NCI-H1694 (cell line): ENCODE measurements around the gene FMNL2.
"Not testable (repeated sequence)": the region's sequence is repeated elsewhere in the genome, so short reads cannot be mapped to it uniquely, and the experiment has no call there.

Source experiments
- DNase-seq: peaks from one replicate; lab custom pipeline; 2025; lab: John Stamatoyannopoulos, UW

Gene FMNL2

DNA sequence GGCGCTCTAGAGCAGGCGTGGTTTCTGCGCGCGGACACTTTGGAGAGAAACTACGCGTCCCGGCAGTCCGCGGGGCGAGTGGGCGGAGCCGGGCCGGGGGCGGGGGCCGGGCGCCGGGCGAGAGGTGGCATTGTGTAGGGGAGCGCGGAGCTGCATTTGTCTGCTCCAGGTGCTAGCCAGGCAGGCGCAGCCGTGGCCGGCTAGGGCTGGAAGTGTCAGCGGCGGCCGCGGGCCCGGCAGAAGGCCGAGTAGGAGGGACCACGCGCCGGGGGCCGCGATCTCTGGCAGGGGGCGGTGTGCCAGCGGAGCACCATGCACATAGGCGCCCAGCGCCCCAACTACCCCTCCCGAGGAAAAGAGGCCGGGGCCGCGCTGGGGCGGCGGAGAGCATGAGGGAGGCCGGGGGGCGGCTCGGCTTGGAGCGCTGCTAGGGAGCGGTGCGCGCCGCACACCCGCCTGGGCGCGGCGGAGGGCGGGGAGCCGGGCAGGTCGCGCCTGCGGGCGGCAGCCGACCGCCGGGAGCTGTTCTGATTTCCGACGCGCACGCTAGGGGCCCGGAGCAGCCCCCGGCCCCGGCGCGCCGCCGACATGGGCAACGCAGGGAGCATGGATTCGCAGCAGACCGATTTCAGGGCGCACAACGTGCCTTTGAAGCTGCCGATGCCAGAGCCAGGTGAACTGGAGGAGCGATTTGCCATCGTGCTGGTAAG, at the start of gene FMNL2:
FMNL2 (plus strand) TSS at position 159 of the 710 bp plus-strand sequence.
- DNase-seq = peak; percentile 72

GRCh38 chr2:152292991-152293390, 42.0 kb upstream of the FMNL2 start:
- DNase-seq = no peak

- DNase-seq = no peak
These were observed 37.3 kb upstream of the FMNL2 start for GRCh38 chr2:152297715-152298114.

DNA sequence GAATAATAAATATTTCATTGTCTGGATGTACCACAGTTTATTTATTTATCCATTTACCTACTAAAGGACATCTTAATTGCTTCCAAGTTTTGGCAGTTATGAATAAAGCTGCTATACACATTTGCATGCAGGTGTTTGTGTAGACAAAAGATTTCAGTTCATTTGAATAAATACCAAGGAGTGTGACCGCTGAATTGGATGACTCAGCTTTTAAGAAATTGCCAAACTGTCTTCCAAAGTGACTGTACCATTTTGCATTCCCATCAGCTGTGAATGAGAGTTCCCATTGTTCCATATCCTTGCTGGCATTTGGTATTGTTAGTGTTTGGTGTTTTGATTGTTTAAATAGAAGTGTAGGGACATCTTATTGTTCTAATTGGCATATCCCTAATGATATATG, 36.2 kb upstream of the FMNL2 start:
- DNase-seq = no peak

- DNase-seq = no peak
These were observed 33.8 kb upstream of the FMNL2 start for GRCh38 chr2:152301131-152301530.

- DNase-seq = no peak
These were observed 31.0 kb upstream of the FMNL2 start for GRCh38 chr2:152303951-152304350.

DNA sequence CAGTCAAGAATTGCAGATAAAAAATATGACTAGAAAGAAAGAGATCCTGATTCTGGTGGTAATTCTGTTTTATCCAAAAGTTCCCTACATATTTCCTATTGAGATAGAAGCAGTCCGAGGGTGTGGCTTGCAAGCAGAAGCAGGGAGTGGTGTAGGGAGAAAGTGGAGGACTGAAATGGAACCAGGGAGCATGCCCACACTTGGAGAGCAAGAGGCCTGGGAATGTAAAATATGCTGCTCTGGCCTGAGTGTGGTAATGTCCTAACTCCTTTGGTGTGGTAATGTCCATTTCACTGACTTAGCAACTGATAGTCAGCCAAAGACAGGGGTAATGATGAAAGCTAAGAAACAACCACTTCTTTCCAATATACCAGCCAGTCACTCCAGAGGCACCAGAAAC, 30.1 kb upstream of the FMNL2 start:
- no peak for DNase-seq

DNA sequence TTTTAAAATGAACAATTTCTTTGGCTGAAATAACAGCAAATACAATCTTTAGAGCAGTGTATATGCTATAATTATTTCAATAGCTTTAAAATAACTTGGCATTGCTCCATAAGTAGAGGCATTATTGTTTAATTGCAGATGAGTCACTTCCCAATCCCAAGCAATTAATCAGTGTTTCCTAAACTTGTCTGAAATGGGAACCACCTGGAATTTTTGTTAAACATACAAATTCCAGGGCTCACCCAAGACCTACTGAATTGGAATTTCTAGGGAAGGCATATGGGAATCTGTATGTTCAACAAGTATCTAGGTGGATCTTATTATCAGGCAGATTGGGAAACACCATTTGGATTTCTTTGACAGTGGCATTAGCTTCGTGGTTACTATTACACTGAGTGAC, 27.1 kb upstream of the FMNL2 start:
- DNase-seq = no peak

DNA sequence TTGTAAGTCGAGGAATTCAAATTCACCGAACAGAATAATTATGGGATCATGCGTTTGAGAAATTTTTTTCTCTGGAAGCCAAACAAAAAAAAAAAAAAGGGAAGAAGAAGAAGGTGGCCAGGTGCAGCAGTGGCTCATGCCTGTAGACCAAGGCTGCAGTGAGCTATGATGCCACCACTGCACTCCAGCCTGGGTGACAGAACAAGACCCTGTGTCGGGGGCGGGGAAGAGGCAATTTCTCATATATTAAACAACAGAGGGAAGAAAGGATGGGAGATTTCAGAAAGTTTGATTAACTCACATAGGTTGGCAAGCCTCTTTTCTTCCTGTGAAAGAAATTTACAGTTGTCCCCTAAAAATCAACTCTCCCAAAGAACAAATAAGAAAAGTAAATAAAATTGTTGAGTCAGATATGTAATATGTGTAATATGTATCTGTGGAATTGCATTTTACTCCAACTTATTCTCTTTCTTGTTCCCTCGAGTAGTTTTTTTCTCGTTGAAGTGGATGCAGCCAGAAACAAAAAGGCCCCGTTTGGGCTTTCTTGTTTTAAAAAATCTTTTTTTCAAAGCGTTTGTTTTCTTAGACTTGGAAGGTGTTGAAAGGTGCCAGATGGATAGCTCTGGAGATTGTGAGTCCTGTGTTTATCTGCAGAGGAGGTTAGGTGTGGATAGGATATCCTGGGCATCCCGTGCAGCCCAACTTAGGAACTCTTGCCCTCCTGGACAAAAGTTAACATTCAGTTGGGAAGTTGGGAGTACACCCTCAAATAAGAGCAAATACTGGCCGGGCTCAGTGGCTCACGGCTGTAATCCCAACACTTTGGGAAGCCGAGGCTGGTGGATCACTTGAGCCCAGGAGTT, 25.4 kb upstream of the FMNL2 start:
- no peak for DNase-seq

- DNase-seq = no peak
These were observed 15.0 kb upstream of the FMNL2 start for GRCh38 chr2:152319822-152320570.

DNA sequence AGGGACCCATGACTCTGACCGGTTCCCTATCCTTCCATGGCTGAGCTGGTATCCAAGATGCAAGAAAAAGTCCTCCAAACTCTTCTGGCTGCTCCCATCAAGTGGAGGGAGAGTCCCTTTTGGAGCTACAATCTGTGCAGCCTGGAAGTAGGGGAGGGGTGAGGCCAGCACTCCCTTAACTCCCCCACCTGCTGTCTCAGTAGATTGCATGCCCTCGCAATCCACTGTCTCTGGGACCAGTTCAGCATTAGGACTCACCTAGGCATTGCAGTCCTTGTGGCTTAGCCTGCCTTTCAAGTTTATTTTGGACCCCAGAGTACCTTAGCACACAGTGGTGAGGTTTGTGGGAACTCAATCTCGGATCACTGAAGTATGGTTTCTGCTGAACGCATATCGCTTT, 14.2 kb upstream of the FMNL2 start:
- DNase-seq = no peak

GRCh38 chr2:152322222-152322621, 12.8 kb upstream of the FMNL2 start:
- no peak for DNase-seq

- DNase-seq = not testable (repeated sequence)
These were observed 9.8 kb upstream of the FMNL2 start for GRCh38 chr2:152325126-152325525.

- no peak for DNase-seq
These were observed 8.3 kb upstream of the FMNL2 start for GRCh38 chr2:152326710-152327109.

GRCh38 chr2:152328013-152328412, 7.0 kb upstream of the FMNL2 start:
- no peak for DNase-seq

DNA sequence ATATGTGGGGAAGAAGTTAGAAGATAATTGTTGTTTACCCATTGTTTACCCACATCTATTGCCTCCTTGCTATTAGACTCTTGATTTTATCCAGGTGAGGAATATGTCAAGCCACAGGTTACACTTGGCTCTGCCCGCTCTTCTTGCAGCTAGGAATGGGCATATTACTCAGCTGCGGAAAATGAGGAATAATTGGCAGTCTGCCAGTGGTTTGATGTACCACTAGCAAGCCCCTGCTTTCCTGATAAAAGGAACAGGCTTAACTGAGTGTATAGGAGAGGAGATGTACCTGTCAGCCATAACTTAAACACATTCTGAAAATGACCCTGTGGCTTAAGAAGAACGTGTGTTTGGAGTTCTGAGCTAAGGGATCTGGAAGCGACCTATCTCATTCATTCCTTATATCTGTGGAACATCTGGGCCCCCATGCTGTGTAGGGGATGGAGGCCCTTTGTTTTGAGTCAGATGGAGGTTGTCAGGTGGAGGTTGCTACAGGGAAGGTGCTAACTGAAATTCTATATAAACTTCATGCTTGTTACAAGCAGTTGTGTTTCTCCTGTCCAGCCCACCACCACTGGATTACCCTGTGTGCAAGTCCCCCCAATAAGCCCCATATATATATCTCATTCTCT, 4.6 kb upstream of the FMNL2 start:
- DNase-seq = no peak

- DNase-seq = no peak
These were observed 316 bp upstream of the FMNL2 start for GRCh38 chr2:152334701-152335015.

DNA sequence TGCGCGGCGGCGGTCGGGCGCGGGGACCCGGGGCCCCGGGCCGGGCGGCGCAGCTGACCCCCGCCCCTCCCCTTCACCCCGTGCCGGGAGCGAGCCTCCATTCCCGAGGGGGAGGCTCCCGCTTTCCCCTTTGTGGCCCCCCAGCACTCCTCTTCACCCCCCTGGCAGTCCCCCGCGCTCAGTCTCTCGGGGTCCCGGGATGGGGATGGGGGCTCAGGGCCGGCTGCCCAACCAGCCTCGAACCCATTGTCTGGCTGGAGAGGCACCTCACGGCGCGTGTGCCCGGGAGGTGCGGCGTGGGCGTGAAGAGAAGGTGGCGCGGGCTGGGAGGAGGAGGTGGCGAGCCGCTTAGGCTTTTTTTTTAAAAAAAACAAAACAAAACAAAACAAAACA, 748 bp downstream of the FMNL2 start:
- no peak for DNase-seq

DNA sequence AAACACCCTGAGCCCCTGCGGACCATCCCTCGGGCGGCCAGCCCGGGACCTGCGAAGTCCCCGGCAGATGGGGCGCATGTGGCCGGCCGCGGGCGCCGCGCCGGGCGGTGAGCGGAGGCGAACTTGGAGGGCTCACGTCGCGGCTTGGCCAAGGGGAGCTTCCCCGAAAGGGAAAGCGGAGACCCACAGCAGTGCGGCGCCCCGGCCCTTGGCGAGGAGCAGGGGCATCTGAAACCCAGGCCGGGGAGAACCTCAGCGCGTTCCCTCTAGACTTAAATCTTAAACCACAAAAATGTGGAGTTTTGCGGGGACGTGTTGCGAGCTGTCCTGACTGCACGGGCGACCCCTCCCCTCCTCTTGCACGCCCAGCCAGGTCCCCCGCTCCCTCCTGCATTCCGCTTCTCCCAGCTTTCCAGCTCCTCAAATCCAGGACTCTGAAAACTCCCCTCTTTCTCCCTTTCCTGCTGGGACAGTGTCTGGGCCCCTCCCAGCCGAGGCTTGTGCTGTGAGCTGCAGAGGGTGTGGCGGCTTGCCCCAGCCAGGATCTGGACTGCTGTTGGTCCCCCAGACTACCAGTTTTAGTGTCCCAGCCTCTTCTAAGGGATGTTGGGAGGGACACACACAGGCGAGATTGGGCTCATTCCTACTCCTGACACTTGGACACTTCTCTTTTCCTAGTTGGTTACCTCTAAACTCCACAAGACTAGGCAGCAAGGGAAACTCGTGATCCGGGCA, 1.3 kb downstream of the FMNL2 start:
- DNase-seq = no peak

GRCh38 chr2:152336854-152337510, 2.0 kb downstream of the FMNL2 start:
- peak; percentile 24 for DNase-seq

- DNase-seq = no peak
These were observed 2.5 kb downstream of the FMNL2 start for GRCh38 chr2:152337511-152337903.
